22Rv1 (cell line): ENCODE measurements around the gene HABP2.

Source experiments
- CTCF ChIP-seq: fragments of 450-650 bp; IDR thresholded peaks from 2 replicates; pipeline ENCODE4 v1.5.1; 2017; ENCODE audit warnings: mild to moderate bottlenecking
- ZFX ChIP-seq: fragments of 450-650 bp; IDR thresholded peaks from 2 replicates; pipeline ENCODE4 v1.6.1; 2017; ENCODE audit warnings: antibody characterized with exemption, borderline replicate concordance

- TF ChIP-seq CTCF = no peak
- no peak for TF ChIP-seq ZFX
Observed at GRCh38 chr10:113578773-113579172, 25.9 kb downstream of the HABP2 start.
